Adrenal gland (tissue), 12 donors: ENCODE results near the gene RHBDL3. TPM values are rescaled to one million over a fixed set of nuclear protein-coding genes. Genes with fewer than 3 reads are reported as not detected.
A peak's percentile ranks its signal among the peaks of the same experiment; 100 is the strongest.

Source experiments
- DNase-seq, 7 donors: peaks; one replicate each; pipeline ENCODE4 v3.0.0-alpha.2; 2019 to 2020
- H3K27ac ChIP-seq, 5 donors: fragments of 200-600 bp; sonication (generic) in 4 of 5; 1 replicate in 3 of 5; 2 replicates in 2 of 5; pipeline versions ENCODE4 v1.5.1 to v1.8.0; 2016 to 2020; ENCODE audit warnings: mild to moderate bottlenecking in 1 of 5
- H3K27me3 ChIP-seq: fragments of 200-600 bp; 2 replicates; pipeline ENCODE4 v1.8.0; 2021
- H3K36me3 ChIP-seq, 2 donors: fragments of 200-600 bp; replicated peaks in 1 of 2; 1 replicate in 1 of 2; 2 replicates in 1 of 2; pipeline versions ENCODE4 v1.5.1 to v1.8.0; 2018 to 2022
- H3K4me1 ChIP-seq, 2 donors: fragments of 200-600 bp; replicated peaks in 1 of 2; 1 replicate in 1 of 2; 2 replicates in 1 of 2; pipeline versions ENCODE4 v1.5.1 to v1.8.0; 2018 to 2021
- H3K4me3 ChIP-seq, 4 donors: fragments of 200-600 bp; sonication (generic) in 3 of 4; one replicate each; pipeline ENCODE4 v1.5.1; 2016 to 2018
- H3K9me3 ChIP-seq, 3 donors: fragments of 200-600 bp; sonication (generic) in 1 of 3; replicated peaks in 1 of 3; 1 replicate in 2 of 3; 2 replicates in 1 of 3; pipeline versions ENCODE4 v1.5.1 to v1.8.0; 2016 to 2021
- POLR2A ChIP-seq, 2 donors: fragments of 450-650 bp; IDR thresholded peaks; one replicate each; pipeline ENCODE4 v1.6.1; 2017; ENCODE audit warnings: antibody characterized with exemption in 2 of 2, mild to moderate bottlenecking in 2 of 2, moderate library complexity in 1 of 2
- WGBS, 4 donors: extraction: QIAGEN DNeasy Blood & Tissue Kit in 2 of 4; methylation state at CpG; one replicate each; pipeline versions ENCODE4 v1.1.5 to v1.1.7; 2013 to 2017; 5-methylcytosine and 5-hydroxymethylcytosine counted together
- intact Hi-C, 2 donors: fragments of 100-400 bp; cut with DNase I; formaldehyde crosslinking; loops; one replicate each; pipeline versions ENCODE4 v1.14.1 to v1.15.0; 2022 to 2023
- polyA plus RNA-seq, 3 donors: library from polyadenylated mRNA; stranded (reverse); fragments of 200-250 nt in 2 of 3; fragments of 350-450 nt in 1 of 3; fragmentation: Illumina TruSeq in 1 of 3; extraction: RNeasy Lipid Tissue Mini Kit (QIAGEN cat#74804) in 1 of 3; gene quantifications; one replicate each; pipeline ENCODE4 v1.2.3, GENCODE V29; 2013 to 2014
- total RNA-seq, 9 donors: library from RNA; depleted of rRNA in 4 of 9; stranded (reverse); fragments of >200 nt in 4 of 9; fragments of 120-200 nt in 1 of 9; fragmentation: NEBNext Ultra II Directional in 1 of 9; extraction: Animal tissue kit (Norgen Biotek cat#: 25700) in 1 of 9; gene quantifications; one replicate each; pipeline versions ENCODE4 v1.1.0 to v1.2.4, GENCODE V29; 2013 to 2023
- TF ChIP-seq, protein P1 (sequence below), 6 experiments: fragments of 450-650 bp in 4 of 6; fragments of 200-600 bp in 2 of 6; sonication (generic) in 1 of 6; IDR thresholded peaks; 1 replicate in 5 of 6; 2 replicates in 1 of 6; pipeline versions ENCODE4 v1.5.1 to v1.8.0; 2016 to 2021; ENCODE audit warnings: antibody characterized with exemption in 6 of 6, mild to moderate bottlenecking in 2 of 6, moderate library complexity in 1 of 6
- donor health status: healthy with polysubstance abuse.
- donor health status: Bipolar disorder and iron deficiency.
- donor health status: DM: yes; HTN: yes; CAD: no.
- donor health status: DM: no; HTN: no; CAD: no.
- donor health status: DM: no; HTN: no; CAD: no.
- donor health status: DM: yes; HTN: yes; CAD: no.

RHBDL3 gene
- total and polyA plus RNA-seq, 12 donors, result 1.7 to 10.2 (median 5.1) TPM

DNA sequence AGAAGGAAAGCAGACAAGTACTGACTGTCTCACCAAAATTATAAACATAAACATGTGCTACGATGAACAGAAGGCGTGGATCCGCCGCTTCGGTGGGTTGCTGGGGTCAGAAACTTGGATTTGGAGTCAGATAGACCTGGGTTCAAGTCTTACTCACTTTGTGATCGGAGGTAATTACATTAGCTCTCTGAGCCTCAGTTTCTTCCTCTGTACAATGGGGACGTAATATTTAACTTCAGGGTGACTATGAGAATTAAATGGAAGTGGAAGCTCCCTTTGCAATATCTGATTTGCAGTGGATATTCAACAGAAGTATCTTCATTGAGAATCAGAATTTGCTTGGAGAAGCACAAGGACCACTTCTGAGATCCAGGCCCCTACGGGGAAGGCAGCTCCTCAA is 6.2 kb downstream of the RHBDL3 start:
- no peaks in the 10 kb centered on the region for H3K27me3 ChIP-seq
- 91 to 93% (median 92%) methylated on average over 8 of the region's 8 CpGs for WGBS, 4 donors

DNA sequence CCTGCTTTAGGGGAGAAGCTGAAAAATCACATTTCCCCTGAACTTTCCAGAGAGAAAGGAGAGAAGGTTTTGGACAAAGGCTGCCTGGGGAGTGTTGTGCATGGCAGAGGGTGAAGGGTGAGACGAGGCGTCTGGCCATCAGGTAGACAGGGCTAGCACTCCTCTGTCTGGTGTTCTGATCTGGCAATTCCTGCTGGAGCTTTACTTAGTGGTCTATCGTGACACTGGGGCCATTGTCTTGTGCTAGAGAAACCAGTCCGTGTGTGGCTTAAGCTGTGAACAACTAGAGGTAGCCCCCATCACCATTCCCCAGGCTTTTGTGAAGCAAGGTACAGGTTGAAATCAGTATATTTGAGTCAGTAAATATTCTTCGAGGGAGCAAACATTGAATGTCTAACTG is 8.5 kb downstream of the RHBDL3 start:
- intact Hi-C loops, result no loop called here
- no peak overlapping the region for H3K27ac ChIP-seq
- no peak overlapping the region for H3K4me3 ChIP-seq
- no peaks in the 10 kb centered on the region for H3K36me3 ChIP-seq
- no peaks in the 10 kb centered on the region for H3K9me3 ChIP-seq
- TF ChIP-seq, protein P1, sequence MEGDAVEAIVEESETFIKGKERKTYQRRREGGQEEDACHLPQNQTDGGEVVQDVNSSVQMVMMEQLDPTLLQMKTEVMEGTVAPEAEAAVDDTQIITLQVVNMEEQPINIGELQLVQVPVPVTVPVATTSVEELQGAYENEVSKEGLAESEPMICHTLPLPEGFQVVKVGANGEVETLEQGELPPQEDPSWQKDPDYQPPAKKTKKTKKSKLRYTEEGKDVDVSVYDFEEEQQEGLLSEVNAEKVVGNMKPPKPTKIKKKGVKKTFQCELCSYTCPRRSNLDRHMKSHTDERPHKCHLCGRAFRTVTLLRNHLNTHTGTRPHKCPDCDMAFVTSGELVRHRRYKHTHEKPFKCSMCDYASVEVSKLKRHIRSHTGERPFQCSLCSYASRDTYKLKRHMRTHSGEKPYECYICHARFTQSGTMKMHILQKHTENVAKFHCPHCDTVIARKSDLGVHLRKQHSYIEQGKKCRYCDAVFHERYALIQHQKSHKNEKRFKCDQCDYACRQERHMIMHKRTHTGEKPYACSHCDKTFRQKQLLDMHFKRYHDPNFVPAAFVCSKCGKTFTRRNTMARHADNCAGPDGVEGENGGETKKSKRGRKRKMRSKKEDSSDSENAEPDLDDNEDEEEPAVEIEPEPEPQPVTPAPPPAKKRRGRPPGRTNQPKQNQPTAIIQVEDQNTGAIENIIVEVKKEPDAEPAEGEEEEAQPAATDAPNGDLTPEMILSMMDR (IDR thresholded peaks at IDR 0.05), result no peak
- TF ChIP-seq POLR2A (IDR thresholded peaks at IDR 0.05), result no peak
- H3K27me3 ChIP-seq, result no peaks in the 10 kb centered on the region
- WGBS, 4 donors, result 79 to 91% (median 83%) methylated on average over 4 to 5 of the region's 5 CpGs
- H3K4me1 ChIP-seq, result peaks cover 3 to 28% of the 10 kb centered on the region in 2 donors
- no peak for DNase-seq

More for the DNA sequence above, 6.2 kb downstream of the RHBDL3 start:
- TF ChIP-seq, protein P1 (IDR thresholded peaks at IDR 0.05), result no peak
- H3K4me1 ChIP-seq, result peaks cover 7 to 34% of the 10 kb centered on the region in 2 donors
- no peak overlapping the region for H3K27ac ChIP-seq
- no peaks in the 10 kb centered on the region for H3K9me3 ChIP-seq
- no peaks in the 10 kb centered on the region for H3K36me3 ChIP-seq
- H3K4me3 ChIP-seq, result no peak overlapping the region
- no peak for DNase-seq
- intact Hi-C loops, result no loop called here

DNA sequence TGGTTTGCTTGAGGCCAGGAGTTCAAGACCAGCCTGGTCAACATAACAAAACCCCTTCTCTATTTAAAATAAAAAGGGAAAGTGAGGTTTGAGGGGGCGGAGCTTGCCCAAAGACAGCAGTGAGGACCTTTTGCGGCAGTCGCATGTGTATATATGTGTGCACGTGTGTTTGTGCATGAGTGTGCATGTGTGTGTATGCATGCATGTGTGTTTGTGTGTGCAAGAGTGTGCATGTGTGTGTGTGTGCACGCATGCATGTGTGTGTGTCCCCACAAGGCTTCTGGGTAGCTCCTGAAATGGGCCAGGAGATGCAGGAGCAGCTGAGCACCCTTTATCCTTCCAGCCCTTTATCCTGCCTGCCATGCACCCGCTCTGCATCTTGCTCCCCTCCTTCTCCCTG is 9.0 kb downstream of the RHBDL3 start:
- intact Hi-C loops, result no loop called here
- no peak overlapping the region for H3K4me3 ChIP-seq
- H3K27me3 ChIP-seq, result no peaks in the 10 kb centered on the region
- DNase-seq, result no peak
- TF ChIP-seq, protein P1 (IDR thresholded peaks at IDR 0.05), result no peak
- peak overlapping the region in 2 of 5 donors; percentile 82 to 84 for H3K27ac ChIP-seq
- WGBS, 4 donors, result 65 to 74% (median 69%) methylated on average over 6 of the region's 6 CpGs
- no peaks in the 10 kb centered on the region for H3K9me3 ChIP-seq
- no peaks in the 10 kb centered on the region for H3K36me3 ChIP-seq
- H3K4me1 ChIP-seq, result peaks cover 3 to 28% of the 10 kb centered on the region in 2 donors

DNA sequence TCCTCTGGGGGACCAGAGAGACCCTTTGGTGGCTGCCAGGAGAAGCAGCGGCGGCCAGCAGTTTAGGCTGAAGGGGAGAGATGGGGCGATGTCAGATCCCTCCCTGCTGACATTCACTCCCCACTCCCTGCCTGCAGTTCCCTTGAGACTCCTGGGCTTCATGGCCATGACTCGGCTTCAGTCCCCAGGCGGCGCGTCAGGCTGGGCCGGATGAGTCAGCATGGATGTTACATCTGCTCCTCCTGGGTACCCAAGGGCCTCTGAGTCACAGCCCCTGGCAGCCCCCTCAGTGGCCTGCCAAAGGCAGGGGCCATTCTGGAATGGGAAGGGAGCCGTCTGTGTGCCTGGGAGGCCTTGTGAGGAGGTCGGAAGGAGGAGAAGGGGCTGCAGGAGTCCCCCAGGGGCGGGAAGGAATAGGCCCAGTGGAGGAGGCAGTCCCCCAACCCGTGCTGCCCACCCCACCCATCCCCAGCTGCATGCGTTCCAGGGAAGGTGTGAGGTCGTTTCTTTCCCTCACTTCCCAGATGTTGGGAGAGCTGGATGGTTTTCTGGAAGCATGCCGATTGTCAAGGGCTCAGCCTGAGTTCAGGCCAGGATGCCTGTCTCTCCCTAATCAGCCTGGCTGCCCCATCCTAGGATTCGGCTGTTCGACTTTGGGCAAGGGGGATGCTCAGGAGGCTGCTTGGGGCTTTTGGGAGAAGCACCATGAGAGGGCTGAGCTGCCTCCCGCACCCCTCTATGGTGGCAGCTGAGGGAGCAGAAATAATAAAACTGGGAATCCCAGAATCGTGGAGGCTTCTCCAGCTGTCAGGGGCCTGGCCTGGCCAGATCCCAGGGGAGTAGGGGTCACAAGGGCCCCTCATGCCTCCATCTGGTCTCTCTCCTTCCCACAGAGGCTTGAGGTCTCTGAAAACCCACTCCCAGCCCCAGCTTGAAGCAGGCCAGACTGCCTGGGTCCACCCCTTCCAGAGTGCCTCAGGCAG is 9.7 kb downstream of the RHBDL3 start:
- Histone ChIP-seq H3K4me1 (peaks cover 3 to 28% of the 10 kb centered on the region in 2 donors), H3K27ac (peak overlapping the region in 3 of 5 donors; percentile 28 to 84 (median 82)), H3K27me3 (no peaks in the 10 kb centered on the region), H3K36me3 (no peaks in the 10 kb centered on the region), H3K4me3 (no peak overlapping the region), H3K9me3 (no peaks in the 10 kb centered on the region)
- WGBS, 4 donors, result 26 to 35% (median 31%) methylated on average over 15 to 19 of the region's 19 CpGs
- intact Hi-C loops, result no loop called here
- DNase-seq, result peak; percentile 88 to 97 (median 96)
- TF ChIP-seq, protein P1 (IDR thresholded peaks at IDR 0.05), result no peak
